HepG2 (cell line): ENCODE results near the gene SLC39A2. TPM values are rescaled to one million over a fixed set of nuclear protein-coding genes. Genes with fewer than 3 reads are reported as not detected.

ENCODE experiments used
- E2F2 ChIP-seq: sonication (generic); formaldehyde crosslinking; IDR thresholded peaks from 2 replicates; pipeline ENCODE4 v1.4.0; 2020; ENCODE audit warnings: missing genetic modification reagents, borderline replicate concordance
- ESRRA ChIP-seq: sonication (generic); formaldehyde crosslinking; IDR thresholded peaks from 2 replicates; pipeline ENCODE4 v1.5.1; 2020; ENCODE audit warnings: mild to moderate bottlenecking, low read depth, missing genetic modification reagents
- KDM3A ChIP-seq: IDR thresholded peaks from 2 replicates; pipeline ENCODE4 v1.6.1; 2018; ENCODE audit warnings: low read depth, missing compliant biosample characterization
- MAZ ChIP-seq, 2 experiments: sonication (generic) in 1 of 2; formaldehyde crosslinking in 1 of 2; IDR thresholded peaks; 2 replicates each; pipeline versions ENCODE4 v1.5.0 to v1.6.1; 2012 to 2020; ENCODE audit warnings: low read depth in 2 of 2, mild to moderate bottlenecking in 2 of 2, borderline replicate concordance in 1 of 2, improper control_type of control experiment in 1 of 2, low read length in 1 of 2, missing genetic modification reagents in 1 of 2, moderate library complexity in 1 of 2
- NR2F2 ChIP-seq: IDR thresholded peaks from 2 replicates; pipeline ENCODE4 v1.6.1; 2012; ENCODE audit warnings: low read depth, inconsistent platforms, borderline replicate concordance
- REL ChIP-seq: sonication (generic); formaldehyde crosslinking; conservative IDR thresholded peaks from 2 replicates; pipeline ENCODE4 v1.8.0; 2022; ENCODE audit warnings: mild to moderate bottlenecking, missing genetic modification reagents, moderate library complexity
- XRCC5 ChIP-seq: fragments of 200-400 bp; formaldehyde crosslinking; optimal IDR thresholded peaks from 2 replicates; pipeline ENCODE3; 2017; ENCODE audit warnings: mild to moderate bottlenecking, low read length
- ZBTB10 ChIP-seq: sonication (generic); formaldehyde crosslinking; IDR thresholded peaks from 2 replicates; pipeline ENCODE4 v1.4.0; 2020; ENCODE audit warnings: missing genetic modification reagents, borderline replicate concordance
- ZMAT3 ChIP-seq: sonication (generic); formaldehyde crosslinking; conservative IDR thresholded peaks from 2 replicates; pipeline ENCODE4 v1.7.0; 2021; ENCODE audit warnings: missing genetic modification reagents
- ZNF121 ChIP-seq: sonication (generic); formaldehyde crosslinking; IDR thresholded peaks from 2 replicates; pipeline ENCODE4 v1.5.0; 2020; ENCODE audit warnings: mild to moderate bottlenecking, missing genetic modification reagents
- ZNF263 ChIP-seq: sonication (generic); formaldehyde crosslinking; IDR thresholded peaks from 2 replicates; pipeline ENCODE4 v1.4.0; 2020; ENCODE audit warnings: missing genetic modification reagents
- ZNF343 ChIP-seq: sonication (generic); formaldehyde crosslinking; IDR thresholded peaks from 2 replicates; pipeline ENCODE4 v1.4.0; 2020; ENCODE audit warnings: mild to moderate bottlenecking, missing genetic modification reagents
- ZNF646 ChIP-seq: sonication (generic); formaldehyde crosslinking; IDR thresholded peaks from 2 replicates; pipeline ENCODE4 v1.9.0; 2021; ENCODE audit warnings: mild to moderate bottlenecking, missing genetic modification reagents
- ZNF674 ChIP-seq: sonication (generic); formaldehyde crosslinking; IDR thresholded peaks from 2 replicates; pipeline ENCODE4 v1.5.0; 2020; ENCODE audit warnings: low read depth, mild to moderate bottlenecking, missing genetic modification reagents
- polyA plus RNA-seq, 8 experiments: library from polyadenylated mRNA; depleted of rRNA in 3 of 8; stranded (reverse) in 7 of 8; unstranded in 1 of 8; fragments of >200 nt; fragmentation: Illumina TruSeq in 4 of 8; extraction: Trizol in 4 of 8; gene quantifications; 2 replicates each; pipeline versions ENCODE4 v1.2.1 to v1.2.3, GENCODE V29; 2011 to 2016; ENCODE audit warnings: low read depth in 4 of 8, missing spikeins in 1 of 8, mixed read lengths in 1 of 8; ENCODE audit not compliant: insufficient read depth in 1 of 8
- total RNA-seq, 5 experiments: library from RNA; depleted of rRNA; stranded (reverse); fragments of >200 nt; fragmentation: Illumina TruSeq; extraction: Trizol; gene quantifications; 2 replicates each; pipeline ENCODE4 v1.2.3, GENCODE V29; 2016; ENCODE audit warnings: low read depth in 1 of 5
- TF ChIP-seq, protein P1 (sequence below): sonication (generic); formaldehyde crosslinking; IDR thresholded peaks from 2 replicates; pipeline ENCODE4 v1.5.1; 2020; ENCODE audit warnings: mild to moderate bottlenecking, missing genetic modification reagents, moderate library complexity

SLC39A2 gene
- total and polyA plus RNA-seq, 2 of the 13 experiments (the other 11 are each of a cell fraction or from before 2014, with no cell fraction given), result 0.08 to 0.11 TPM

- TF ChIP-seq E2F2 (peak; percentile 64; the same call in 1 of the 2 replicates), ZNF674 (CRISPR knock-in tag) (no peak), NR2F2 (no peak), ZBTB10 (CRISPR knock-in tag) (peak; percentile 55; the same call in 1 of the 2 replicates), ZNF646 (CRISPR knock-in tag) (no peak), ZNF343 (CRISPR knock-in tag) (0 out of 2 replicates have a peak, but pooled peaks have one; percentile 25), KDM3A (no peak), MAZ (IDR thresholded peaks at IDR 0.05; ENCODE audit: borderline replicate concordance, low read depth, low read length) (peak; percentile 59; the same call in 1 of the 2 replicates), MAZ (CRISPR knock-in tag; IDR thresholded peaks at IDR 0.05; ENCODE audit: low read depth) (peak; percentile 73), ZNF263 (CRISPR knock-in tag) (peak; percentile 38; the same call in 1 of the 2 replicates), ESRRA (CRISPR knock-in tag) (0 out of 2 replicates have a peak, but pooled peaks have one; percentile 48), ZNF121 (CRISPR knock-in tag) (no peak), XRCC5 (peak; percentile 79), REL (CRISPR knock-in tag) (no peak), ZMAT3 (no peak)
- TF ChIP-seq, protein P1, sequence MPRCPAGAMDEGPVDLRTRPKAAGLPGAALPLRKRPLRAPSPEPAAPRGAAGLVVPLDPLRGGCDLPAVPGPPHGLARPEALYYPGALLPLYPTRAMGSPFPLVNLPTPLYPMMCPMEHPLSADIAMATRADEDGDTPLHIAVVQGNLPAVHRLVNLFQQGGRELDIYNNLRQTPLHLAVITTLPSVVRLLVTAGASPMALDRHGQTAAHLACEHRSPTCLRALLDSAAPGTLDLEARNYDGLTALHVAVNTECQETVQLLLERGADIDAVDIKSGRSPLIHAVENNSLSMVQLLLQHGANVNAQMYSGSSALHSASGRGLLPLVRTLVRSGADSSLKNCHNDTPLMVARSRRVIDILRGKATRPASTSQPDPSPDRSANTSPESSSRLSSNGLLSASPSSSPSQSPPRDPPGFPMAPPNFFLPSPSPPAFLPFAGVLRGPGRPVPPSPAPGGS (CRISPR knock-in tag), result peak; percentile 72; the same call in 1 of the 2 replicates
These were observed 27.9 kb upstream of the SLC39A2 start (continued) for GRCh38 chr14:20970983-20971704.
